IMR-90 (cell line): ENCODE measurements around the gene PARL. TPM values are rescaled to one million over a fixed set of nuclear protein-coding genes. Genes with fewer than 3 reads are reported as not detected.
A peak's percentile ranks its signal among the peaks of the same experiment; 100 is the strongest.

Experiments
- ATAC-seq: fragments of 200-7000 bp; cut with Tn5 transposase; 2 replicates; pipeline ENCODE4 v1.9.1; 2020; ENCODE audit warnings: low read depth, mild to moderate bottlenecking, moderate library complexity
- BruUV-seq: library from RNA; stranded (reverse); fragments of 400-500 nt; replicated peaks from 2 replicates; lab custom pipeline; 2021; lab: Mats Ljungman, UMichigan
- CTCF ChIA-PET: fragments of 300-600 bp; formaldehyde crosslinking; extraction: SDS; loops from one replicate; lab custom pipeline; 2021; ENCODE audit warnings: antibody characterized with exemption; lab: Yijun Ruan, JAX
- POLR2A ChIA-PET: fragments of 300-600 bp; sonication (Branson Sonifier 250); formaldehyde crosslinking; loops from one replicate; lab custom pipeline; 2022; ENCODE audit warnings: antibody characterized with exemption; ENCODE audit not compliant: unreplicated experiment; lab: Charles Lee
- DNase-seq: peaks from one replicate; pipeline ENCODE4 v3.0.0; 2013
- H2AFZ ChIP-seq: replicated peaks from 2 replicates; pipeline ENCODE3; 2013; ENCODE audit warnings: low read length, mild to moderate bottlenecking; ENCODE audit not compliant: poor library complexity
- H2AK5ac ChIP-seq: 2 replicates; pipeline ENCODE4 v1.6.1; 2013; ENCODE audit warnings: low read depth, low read length, inconsistent platforms
- H2AK9ac ChIP-seq: replicated peaks from 2 replicates; pipeline ENCODE3; 2013; ENCODE audit warnings: mild to moderate bottlenecking, low read depth, low read length, moderate library complexity; ENCODE audit not compliant: poor library complexity
- H2BK120ac ChIP-seq: 2 replicates; pipeline ENCODE4 v1.6.1; 2013; ENCODE audit warnings: low read depth, low read length, inconsistent platforms
- H2BK15ac ChIP-seq: 3 replicates; pipeline ENCODE4 v1.6.1; 2013; ENCODE audit warnings: low read depth, low read length, inconsistent platforms
- H2BK20ac ChIP-seq: 2 replicates; pipeline ENCODE4 v1.6.1; 2013; ENCODE audit warnings: low read depth, mild to moderate bottlenecking, inconsistent platforms, low read length, moderate library complexity
- H2BK5ac ChIP-seq: 2 replicates; pipeline ENCODE4 v1.6.1; 2013; ENCODE audit warnings: mild to moderate bottlenecking, low read depth, low read length, inconsistent platforms; ENCODE audit not compliant: poor library complexity, severe bottlenecking
- H3K14ac ChIP-seq: replicated peaks from 2 replicates; pipeline ENCODE4 v1.6.1; 2013; ENCODE audit warnings: low read depth, low read length, inconsistent platforms
- H3K18ac ChIP-seq: 2 replicates; pipeline ENCODE4 v1.6.1; 2013; ENCODE audit warnings: low read depth, low read length, control low read depth
- H3K23ac ChIP-seq: 2 replicates; pipeline ENCODE4 v1.6.1; 2013; ENCODE audit warnings: low read depth, low read length, inconsistent platforms
- H3K27ac ChIP-seq: 2 replicates; pipeline ENCODE4 v1.5.1; 2013; ENCODE audit warnings: mild to moderate bottlenecking, control low read depth, low read length; ENCODE audit not compliant: insufficient read depth
- H3K27me3 ChIP-seq: 2 replicates; pipeline ENCODE4 v1.6.1; 2013; ENCODE audit warnings: low read length; ENCODE audit not compliant: control insufficient read depth, insufficient read depth
- H3K36me3 ChIP-seq: 2 replicates; pipeline ENCODE4 v1.6.1; 2013; ENCODE audit warnings: low read length, mixed read lengths; ENCODE audit not compliant: control insufficient read depth, insufficient read depth
- H3K4ac ChIP-seq: 2 replicates; pipeline ENCODE4 v1.6.1; 2013; ENCODE audit warnings: low read depth, low read length, inconsistent platforms
- H3K4me1 ChIP-seq: 2 replicates; pipeline ENCODE4 v1.6.1; 2013; ENCODE audit warnings: low read length, mixed read lengths; ENCODE audit not compliant: control insufficient read depth, insufficient read depth
- H3K4me2 ChIP-seq: 2 replicates; pipeline ENCODE4 v1.6.1; 2013; ENCODE audit warnings: low read depth, mild to moderate bottlenecking, control low read depth, low read length, moderate library complexity
- H3K4me3 ChIP-seq: 2 replicates; pipeline ENCODE4 v1.5.1; 2013; ENCODE audit warnings: low read depth, mild to moderate bottlenecking, control low read depth, low read length, moderate library complexity; ENCODE audit not compliant: insufficient read depth
- H3K56ac ChIP-seq: 2 replicates; pipeline ENCODE4 v1.6.1; 2013; ENCODE audit warnings: low read length, inconsistent platforms; ENCODE audit not compliant: insufficient read depth; ENCODE audit errors: extremely low read depth
- H3K79me1 ChIP-seq, 2 experiments: 2 replicates each; pipeline ENCODE4 v1.6.1; 2013; ENCODE audit warnings: low read length in 2 of 2, inconsistent platforms in 1 of 2, low read depth in 1 of 2
- H3K9ac ChIP-seq: 2 replicates; pipeline ENCODE4 v1.6.1; 2013; ENCODE audit warnings: low read depth, low read length, control low read depth
- H3K9me1 ChIP-seq: 2 replicates; pipeline ENCODE4 v1.6.1; 2013; ENCODE audit warnings: low read length, inconsistent platforms; ENCODE audit not compliant: insufficient read depth
- H3K9me3 ChIP-seq: 2 replicates; pipeline ENCODE4 v1.6.1; 2013; ENCODE audit warnings: low read length; ENCODE audit not compliant: control insufficient read depth, insufficient read depth
- H4K20me1 ChIP-seq: 2 replicates; pipeline ENCODE4 v1.6.1; 2013; ENCODE audit warnings: low read length, inconsistent platforms; ENCODE audit not compliant: insufficient read depth
- H4K5ac ChIP-seq: 2 replicates; pipeline ENCODE4 v1.6.1; 2013; ENCODE audit warnings: mild to moderate bottlenecking, low read depth, low read length, control low read depth
- H4K8ac ChIP-seq, 2 experiments: 2 replicates each; pipeline ENCODE4 v1.6.1; 2013; ENCODE audit warnings: low read depth in 2 of 2, low read length in 2 of 2, control low read depth in 1 of 2, inconsistent platforms in 1 of 2
- H4K91ac ChIP-seq: 2 replicates; pipeline ENCODE4 v1.6.1; 2013; ENCODE audit warnings: low read depth, low read length, inconsistent platforms; ENCODE audit not compliant: insufficient read depth
- FOS ChIP-seq: fragments of 150-350 bp; IDR thresholded peaks from 2 replicates; pipeline ENCODE4 v1.6.1; 2016; ENCODE audit warnings: low read depth, low read length
- RAD21 ChIP-seq: IDR thresholded peaks from 2 replicates; pipeline ENCODE4 v1.6.1; 2012; ENCODE audit warnings: low read length, improper control_type of control experiment
- RCOR1 ChIP-seq: IDR thresholded peaks from 2 replicates; pipeline ENCODE4 v1.6.1; 2012; ENCODE audit warnings: mild to moderate bottlenecking, low read length, improper control_type of control experiment; ENCODE audit not compliant: insufficient replicate concordance
- SMC3 ChIP-seq: fragments of 150-350 bp; IDR thresholded peaks from 2 replicates; pipeline ENCODE4 v1.6.1; 2016; ENCODE audit warnings: low read depth, mild to moderate bottlenecking, antibody characterized with exemption, low read length, moderate library complexity
- WGBS, 2 experiments: methylation state at CpG; one replicate each; pipeline versions ENCODE4 v1.1.5 to v1.1.7; 2013; ENCODE audit warnings: missing lambda C conversion rate in 2 of 2; ENCODE audit not compliant: insufficient read length in 1 of 2; ENCODE audit errors: extremely low coverage in 2 of 2; 5-methylcytosine and 5-hydroxymethylcytosine counted together
- dilution Hi-C: fragments of 300-500 bp; cut with HindIII; formaldehyde crosslinking; loops from one replicate; pipeline ENCODE4 v1.14.3; 2018; ENCODE audit warnings: low sequenced_read_pairs; ENCODE audit not compliant: unreplicated experiment
- in situ Hi-C: fragments of 300-500 bp; cut with MboI; formaldehyde crosslinking; loops from 3 replicates; pipeline ENCODE4 v1.14.3; 2019; ENCODE audit warnings: low sequenced_read_pairs, inconsistent platforms, mixed read lengths
- intact Hi-C: fragments of 100-400 bp; cut with micrococcal nuclease; formaldehyde crosslinking; loops from 2 replicates; pipeline ENCODE4 v1.10.0; 2022
- polyA plus RNA-seq, 3 experiments: library from polyadenylated mRNA; depleted of rRNA; stranded (reverse); fragments of >200 nt; gene quantifications; 2 replicates each; pipeline ENCODE4 v1.2.3, GENCODE V29; 2012; ENCODE audit warnings: low replicate concordance in 1 of 3
- total RNA-seq: library from RNA; depleted of rRNA; stranded (reverse); fragments of >200 nt; gene quantifications from 2 replicates; pipeline ENCODE4 v1.2.3, GENCODE V29; 2012
- TF ChIP-seq, protein P1 (sequence below): fragments of 150-350 bp; IDR thresholded peaks from 2 replicates; pipeline ENCODE4 v1.6.1; 2016; ENCODE audit warnings: low read depth, mild to moderate bottlenecking, low read length, moderate library complexity, borderline replicate concordance

Gene PARL
- total and polyA plus RNA-seq, 2 of the 4 experiments (the other 2 are of a cell fraction): 35.5 to 42.6 TPM

DNA sequence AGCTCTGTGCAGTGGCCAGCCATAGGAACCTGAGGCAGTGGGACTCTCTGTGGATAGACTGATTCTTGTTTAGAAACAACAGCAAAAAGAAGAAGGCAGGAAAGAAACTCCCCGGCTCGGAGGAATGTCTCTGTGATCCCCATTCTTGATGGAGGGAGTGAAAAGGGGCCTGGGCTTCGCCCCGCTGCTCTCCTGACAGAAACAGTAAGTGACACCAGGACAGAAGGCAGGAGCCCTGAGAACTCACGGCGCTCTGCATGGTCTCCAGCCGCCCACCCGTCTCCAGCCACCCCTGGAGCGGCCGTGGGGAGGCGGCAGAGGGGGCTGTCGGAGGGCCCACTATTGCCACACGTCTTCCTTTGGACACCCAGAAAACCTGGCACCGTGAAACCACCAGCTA is 35.7 kb upstream of the PARL start:
- no peak overlapping the region for H3K4me3 ChIP-seq
- H3K14ac ChIP-seq: no peak overlapping the region
- H2BK15ac ChIP-seq: no peak overlapping the region
- dilution Hi-C loops (no loop called here), intact Hi-C loops (no loop called here), in situ Hi-C loops (no loop called here)
- no peak overlapping the region for H2BK120ac ChIP-seq
- H4K8ac ChIP-seq: no peak overlapping the region
- no peaks in the 10 kb centered on the region for H3K9me3 ChIP-seq
- H3K9ac ChIP-seq: no peak overlapping the region
- peaks cover 26% of the 10 kb centered on the region for H3K36me3 ChIP-seq
- CTCF ChIA-PET: no interaction called here
- H2AFZ ChIP-seq: no peak overlapping the region
- H3K4me1 ChIP-seq: peaks cover 6% of the 10 kb centered on the region
- H4K5ac ChIP-seq: no peak overlapping the region
- H2AK5ac ChIP-seq: no peak overlapping the region
- no peak overlapping the region for H3K18ac ChIP-seq
- DNase-seq: no peak
- H4K91ac ChIP-seq: no peak overlapping the region
- no peaks in the 10 kb centered on the region; the same call in 1 of the 2 replicates for H4K20me1 ChIP-seq
- H3K27ac ChIP-seq: no peak overlapping the region
- TF ChIP-seq, protein P1, sequence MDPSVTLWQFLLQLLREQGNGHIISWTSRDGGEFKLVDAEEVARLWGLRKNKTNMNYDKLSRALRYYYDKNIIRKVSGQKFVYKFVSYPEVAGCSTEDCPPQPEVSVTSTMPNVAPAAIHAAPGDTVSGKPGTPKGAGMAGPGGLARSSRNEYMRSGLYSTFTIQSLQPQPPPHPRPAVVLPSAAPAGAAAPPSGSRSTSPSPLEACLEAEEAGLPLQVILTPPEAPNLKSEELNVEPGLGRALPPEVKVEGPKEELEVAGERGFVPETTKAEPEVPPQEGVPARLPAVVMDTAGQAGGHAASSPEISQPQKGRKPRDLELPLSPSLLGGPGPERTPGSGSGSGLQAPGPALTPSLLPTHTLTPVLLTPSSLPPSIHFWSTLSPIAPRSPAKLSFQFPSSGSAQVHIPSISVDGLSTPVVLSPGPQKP: no peak
- no peak for TF ChIP-seq RAD21
- no peak for TF ChIP-seq FOS
- TF ChIP-seq RCOR1: no peak
- no peak for TF ChIP-seq SMC3
- H2AK9ac ChIP-seq: no peak overlapping the region
- H2BK20ac ChIP-seq: no peak overlapping the region
- 97% methylated on average over 7 of the region's 14 CpGs; no CpG with 5 or more reads in 1 of the 2 experiments for WGBS, 2 experiments
- H3K56ac ChIP-seq: no peak overlapping the region
- H3K23ac ChIP-seq: no peak overlapping the region
- no peaks in the 10 kb centered on the region for H3K27me3 ChIP-seq
- no peaks in the 10 kb centered on the region for H3K79me1 ChIP-seq
- H2BK5ac ChIP-seq: no peak overlapping the region
- no peak overlapping the region for H3K4me2 ChIP-seq
- BruUV-seq: TSS peak; percentile 86
- no peak for ATAC-seq
- H3K4ac ChIP-seq: no peak overlapping the region
- H3K9me1 ChIP-seq: no peaks in the 10 kb centered on the region
- POLR2A ChIA-PET: no interaction called here
